Ammon's horn (tissue), 1 donor: Measurements from ENCODE around the gene JAKMIP3.
"Not testable (repeated sequence)": the region's sequence is repeated elsewhere in the genome, so short reads cannot be mapped to it uniquely, and the experiment has no call there.

Experiments used
- DNase-seq: peaks from one replicate; pipeline ENCODE4 v3.0.0-alpha.2; 2016; ENCODE audit warnings: low spot score

JAKMIP3 gene

DNA sequence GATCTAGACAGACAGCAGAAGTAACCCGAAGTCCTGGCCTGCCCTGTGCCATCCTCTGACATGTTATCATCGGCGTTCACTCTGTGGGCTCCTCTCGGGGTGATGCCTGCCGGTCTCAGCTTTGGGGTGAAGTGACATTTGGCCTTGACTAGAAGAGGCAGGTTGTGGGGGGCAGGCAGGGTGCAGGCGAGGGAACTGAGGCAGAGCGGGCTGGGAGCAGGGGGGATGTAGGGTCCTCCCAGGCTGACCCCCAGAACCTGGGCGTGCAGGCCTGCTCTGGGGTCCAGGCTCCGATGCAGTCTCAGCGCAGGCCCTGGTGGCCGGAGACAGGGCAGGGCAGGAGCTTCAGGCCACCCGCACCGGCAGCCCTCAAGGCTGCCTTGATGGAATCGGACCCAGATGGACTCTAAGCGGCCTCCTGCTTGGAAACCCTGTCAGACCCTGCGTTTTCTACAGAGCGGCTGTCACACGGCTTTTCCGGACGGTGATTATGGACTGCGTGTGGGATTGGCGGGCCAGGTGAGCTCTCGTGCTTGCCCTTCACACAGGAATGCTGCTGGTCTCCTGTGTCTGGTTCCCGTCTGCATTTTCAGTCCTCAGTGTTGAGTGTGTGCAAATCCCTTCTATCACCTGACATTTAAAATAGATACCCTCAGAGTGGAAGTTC is 842 bp upstream of the JAKMIP3 start:
- DNase-seq = no peak

DNA sequence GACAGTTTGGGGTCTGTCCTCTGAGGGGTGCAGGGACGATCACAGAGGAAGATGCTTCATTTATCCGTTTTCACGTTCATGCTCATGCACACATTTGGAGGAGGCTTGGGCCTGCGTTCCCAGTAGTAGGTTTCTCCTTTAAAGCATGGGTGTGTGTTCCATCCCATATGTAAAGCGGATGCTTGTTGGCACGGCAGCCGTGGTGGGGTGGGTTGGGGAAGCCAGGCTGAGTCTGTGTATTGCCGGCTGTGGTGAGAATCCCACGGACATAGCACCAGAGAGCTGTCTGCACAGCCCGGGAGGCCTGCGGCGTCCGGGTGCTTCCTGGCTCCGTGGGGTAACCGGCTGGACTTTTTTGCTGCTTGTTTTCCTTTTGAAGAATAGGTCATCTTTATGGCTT is 440 bp downstream of the JAKMIP3 start:
- DNase-seq = no peak

DNA sequence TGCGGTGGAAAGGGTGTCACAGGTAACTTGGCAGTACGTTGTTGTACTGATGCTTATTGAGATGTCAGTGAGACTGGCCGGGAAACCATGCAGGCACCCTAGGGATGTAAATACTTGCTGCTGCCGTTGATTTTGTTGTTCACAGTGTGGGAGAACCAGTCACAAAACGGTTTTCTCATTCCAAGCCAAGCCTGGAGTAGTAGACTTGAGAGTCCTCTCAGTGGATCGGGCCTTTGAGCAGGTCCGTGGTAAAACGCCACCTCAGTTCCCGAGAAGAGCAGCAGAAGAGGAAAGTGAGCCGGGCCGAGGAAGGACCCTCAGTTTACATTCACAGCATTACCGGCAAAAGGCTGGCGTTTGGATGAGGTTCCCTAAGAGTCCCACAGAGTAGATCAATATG is 1.1 kb downstream of the JAKMIP3 start:
- DNase-seq = no peak

DNA sequence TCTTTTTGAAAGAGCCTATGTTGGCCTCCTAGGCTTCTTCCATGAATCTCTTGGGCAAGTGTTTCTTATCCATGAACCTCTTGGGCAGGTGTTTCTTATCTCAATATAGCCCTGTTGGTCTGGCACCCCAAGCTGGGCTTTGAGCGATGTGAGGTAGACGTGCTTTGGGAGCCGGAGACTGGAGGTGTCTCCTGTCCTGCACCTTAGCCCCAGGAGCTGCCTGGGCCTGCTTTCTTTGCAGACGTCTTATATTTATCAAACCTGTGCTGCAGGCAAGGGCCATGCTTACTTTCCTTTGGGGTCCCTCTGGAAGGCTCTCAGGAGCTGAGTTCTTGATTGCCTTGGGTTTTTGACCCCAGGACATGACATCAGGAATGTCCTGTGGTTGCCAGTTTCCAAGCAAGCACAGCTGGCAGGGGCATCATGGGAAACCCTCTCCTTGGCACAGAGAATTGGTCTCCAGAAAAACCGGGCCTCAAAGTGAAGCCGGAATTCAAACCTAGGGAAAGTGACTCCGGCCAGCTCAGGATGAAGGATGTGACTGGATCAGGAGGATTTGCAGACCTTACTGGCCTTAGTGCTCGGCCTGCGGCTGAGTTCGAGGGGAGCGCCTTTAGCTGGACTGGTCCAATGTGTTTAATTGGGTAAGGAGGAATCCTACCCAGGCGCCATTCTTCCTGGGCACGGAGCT is 2.8 kb downstream of the JAKMIP3 start:
- no peak for DNase-seq

DNA sequence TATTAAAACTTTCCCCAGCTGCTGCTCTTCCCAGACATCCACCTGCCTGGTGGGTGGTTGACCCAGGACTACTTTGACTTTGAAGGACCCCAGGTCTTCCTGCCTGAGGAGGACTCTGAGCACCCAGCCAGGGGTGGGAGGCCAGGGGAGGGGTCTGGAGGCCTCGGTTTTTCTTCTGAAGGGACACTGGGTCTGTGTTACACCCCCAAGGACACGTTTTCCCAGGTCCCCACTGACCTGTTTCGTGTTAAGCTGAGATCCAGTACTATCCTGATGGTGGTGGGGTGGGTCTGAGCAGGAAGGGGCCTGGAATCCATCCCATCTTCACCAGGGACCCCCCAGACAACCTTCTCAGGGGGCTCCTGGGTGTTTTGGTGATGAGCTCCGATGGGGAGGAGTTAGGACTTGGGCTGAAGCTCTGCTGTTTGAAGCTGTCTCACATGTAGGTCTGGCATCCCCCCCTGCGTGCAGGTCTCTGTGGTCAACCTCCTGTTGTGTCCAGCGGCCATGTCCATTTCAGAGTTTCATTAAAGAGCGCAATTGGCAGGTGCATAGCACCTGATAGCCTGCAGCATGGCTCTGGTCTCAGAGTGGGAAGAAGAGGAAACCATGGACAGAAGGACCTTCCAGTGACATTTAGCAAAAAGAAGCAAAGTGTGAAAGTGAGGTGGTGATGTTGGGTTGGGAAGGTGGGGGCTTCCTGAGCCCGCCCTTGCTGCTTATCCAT is 3.5 kb downstream of the JAKMIP3 start:
- no peak for DNase-seq

DNA sequence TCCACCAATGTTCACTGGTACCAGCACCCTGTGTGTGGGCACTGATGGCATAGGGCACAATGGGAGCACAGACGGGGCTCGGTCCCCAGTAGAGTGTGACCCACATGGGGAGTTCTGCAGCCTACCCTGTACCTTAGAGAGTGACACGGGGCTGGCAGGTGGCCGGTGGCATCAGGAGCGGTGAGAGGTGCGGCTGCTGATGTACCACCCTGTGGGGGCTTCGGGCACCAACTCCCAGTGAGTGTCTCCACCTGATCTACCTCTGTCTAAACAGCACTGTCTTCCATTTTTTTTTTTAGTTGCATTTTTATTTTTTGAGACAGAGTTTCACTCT is 4.1 kb downstream of the JAKMIP3 start:
- DNase-seq = no peak

DNA sequence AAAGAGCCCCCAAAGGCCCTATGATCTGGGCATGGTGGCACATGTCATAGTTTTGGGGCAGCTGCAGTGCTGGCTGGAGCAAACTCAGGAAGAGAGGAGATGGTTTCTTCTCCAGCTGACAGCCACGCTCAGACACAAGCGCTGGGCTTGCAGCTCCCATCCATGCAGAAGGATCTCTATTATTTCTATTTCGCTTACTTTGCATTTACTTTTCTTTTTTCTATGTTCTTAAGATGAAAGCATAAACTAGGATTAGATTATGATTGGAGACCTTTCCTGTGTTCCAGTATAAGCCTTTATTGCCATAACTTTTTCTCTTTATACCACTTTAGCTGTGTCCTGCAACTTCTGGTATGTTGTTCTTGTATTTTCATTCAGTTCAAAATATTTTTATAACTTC is 5.0 kb downstream of the JAKMIP3 start:
- no peak for DNase-seq

DNA sequence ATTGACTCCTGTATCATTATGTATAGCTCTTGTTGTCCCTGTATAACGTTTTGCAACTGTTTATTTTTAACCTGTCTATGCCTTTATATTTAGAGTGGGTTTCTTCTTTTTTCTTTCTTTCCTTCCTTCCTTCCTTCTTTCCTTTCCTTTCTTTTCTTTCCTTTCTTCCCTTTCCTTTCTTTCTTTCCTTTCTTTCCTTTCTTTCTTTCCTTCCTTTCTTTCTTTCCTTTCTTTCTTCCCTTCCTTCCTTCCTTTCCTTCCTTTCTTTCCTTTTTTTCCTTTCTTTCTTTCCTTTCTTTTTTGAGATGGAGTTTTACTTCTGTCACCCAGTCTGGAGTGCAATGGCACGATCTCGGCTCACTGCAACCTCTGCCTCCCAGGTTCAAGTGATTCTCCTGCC is 5.9 kb downstream of the JAKMIP3 start:
- no peak for DNase-seq

DNA sequence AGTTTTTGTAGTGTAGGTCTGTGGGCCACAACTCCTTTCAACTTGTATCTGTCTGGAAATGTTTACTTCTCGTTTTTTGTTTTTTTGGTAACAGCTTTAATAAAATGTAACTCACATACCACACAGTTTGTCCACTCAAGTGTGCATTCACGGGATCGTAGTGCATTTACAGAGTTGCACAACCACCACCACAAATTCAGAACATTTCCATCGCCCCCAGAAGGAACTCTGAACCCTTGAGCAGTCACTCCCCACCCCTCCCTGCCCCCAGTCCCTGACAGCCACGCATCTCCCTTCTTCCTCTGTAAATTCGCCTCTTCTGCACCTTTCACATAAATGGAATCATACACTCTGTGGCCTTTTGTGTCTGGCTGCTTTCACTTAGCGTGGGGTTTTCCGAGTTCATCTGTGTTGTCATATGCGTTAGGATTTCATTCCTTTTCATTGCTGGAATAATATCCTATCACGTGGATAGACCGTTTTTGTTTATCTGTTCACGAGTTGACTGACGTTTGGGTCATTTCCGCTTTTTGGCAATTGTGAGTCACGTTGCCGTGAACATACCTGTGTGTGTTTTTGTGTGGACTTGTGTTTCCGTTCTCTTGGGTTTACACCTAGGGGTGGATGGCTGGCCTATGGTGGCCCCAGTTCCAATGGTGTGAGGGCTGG is 10.3 kb downstream of the JAKMIP3 start:
- no peak for DNase-seq

DNA sequence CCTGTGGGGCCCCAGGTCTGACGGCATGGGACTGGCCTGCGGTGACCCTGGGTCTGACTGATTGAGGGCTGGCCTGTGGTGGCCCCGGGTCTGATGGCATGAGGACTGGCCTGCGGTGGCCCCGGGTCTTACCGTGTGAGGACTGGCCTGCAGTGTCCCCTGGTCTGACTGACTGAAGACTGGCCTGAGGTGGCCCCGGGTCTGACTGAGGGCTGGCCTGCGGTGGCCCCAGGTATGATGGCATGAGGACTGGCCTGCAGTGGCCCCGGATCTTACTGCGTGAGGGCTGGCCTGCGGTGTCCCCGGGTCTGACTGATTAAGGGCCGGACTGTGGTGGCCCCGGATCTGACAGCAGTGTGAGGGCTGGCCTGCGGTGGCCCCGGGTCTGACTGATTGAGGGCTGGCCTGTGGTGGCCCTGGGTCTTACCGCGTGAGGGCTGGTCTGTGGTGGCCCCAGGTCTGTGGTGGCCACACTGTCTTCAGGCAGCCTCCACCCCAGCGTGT is 10.9 kb downstream of the JAKMIP3 start:
- DNase-seq = no peak

DNA sequence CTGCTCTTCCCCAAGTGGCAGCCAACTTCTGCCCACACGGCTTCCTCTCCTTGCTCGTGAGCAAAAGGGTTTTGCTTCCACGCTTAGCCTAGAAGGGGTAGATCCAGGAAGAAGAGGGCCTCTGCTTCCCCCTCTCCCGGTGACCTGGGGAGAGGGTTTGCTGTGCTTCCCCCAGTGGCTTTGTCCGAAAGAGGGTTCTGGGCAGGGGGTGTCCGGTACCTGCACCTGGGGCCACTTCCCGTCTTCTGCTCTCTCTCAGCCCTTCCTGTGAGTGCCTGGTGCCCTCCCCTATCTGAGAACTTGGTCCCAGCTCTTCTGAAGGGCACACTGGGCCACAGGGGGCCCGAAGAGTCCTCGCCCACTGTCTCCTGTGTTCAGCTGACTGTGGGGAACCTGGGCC is 11.3 kb downstream of the JAKMIP3 start:
- no peak for DNase-seq

DNA sequence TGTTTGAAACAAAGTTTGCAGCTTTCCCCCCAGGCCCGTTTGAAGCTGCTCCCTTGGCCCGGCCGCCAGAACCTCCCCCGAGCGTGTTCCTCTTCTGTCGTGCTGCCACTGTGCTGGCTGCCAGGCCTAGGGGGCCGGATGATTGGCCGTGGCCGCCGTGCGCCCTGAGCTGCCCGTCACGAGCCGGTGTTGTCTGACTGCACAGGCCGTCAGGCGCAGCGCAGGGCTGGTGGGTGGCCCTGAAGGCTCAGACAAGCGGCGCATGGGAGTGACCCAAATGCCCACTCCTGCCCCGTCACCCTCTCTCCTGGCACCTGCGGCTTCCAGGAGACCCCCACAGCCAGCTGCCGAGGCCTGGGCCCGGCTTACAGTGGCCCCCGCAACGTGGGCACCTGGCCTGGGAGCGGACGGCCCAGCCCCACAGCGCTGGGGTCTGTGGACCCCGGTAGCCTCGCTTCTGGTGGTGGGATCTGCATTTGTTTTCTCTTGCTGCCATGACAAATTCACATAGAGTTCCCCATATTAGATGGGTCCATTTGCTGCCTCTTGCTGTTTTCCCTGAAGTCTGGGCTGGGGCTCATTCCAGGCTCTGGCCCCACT is 13.1 kb downstream of the JAKMIP3 start:
- DNase-seq = peak; percentile 67

DNA sequence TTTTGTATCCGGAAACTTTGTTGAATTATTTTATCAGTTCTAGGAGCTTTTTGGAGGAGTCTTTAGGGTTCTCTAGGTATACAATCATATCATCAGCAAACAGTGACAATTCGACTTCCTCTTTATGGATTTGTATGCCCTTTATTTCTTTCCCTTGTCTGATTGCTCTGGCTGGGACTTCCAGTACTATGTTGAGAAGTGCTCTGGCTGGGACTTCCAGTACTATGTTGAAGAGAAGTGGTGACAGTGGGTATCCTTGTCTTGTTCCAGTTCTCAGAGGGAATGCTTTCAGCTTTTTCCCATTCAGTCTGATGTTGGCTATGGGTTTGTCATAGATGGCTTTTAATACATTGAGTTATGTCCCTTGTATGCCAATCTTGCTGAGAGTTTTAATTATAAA is 18.6 kb downstream of the JAKMIP3 start:
- DNase-seq = not testable (repeated sequence)

DNA sequence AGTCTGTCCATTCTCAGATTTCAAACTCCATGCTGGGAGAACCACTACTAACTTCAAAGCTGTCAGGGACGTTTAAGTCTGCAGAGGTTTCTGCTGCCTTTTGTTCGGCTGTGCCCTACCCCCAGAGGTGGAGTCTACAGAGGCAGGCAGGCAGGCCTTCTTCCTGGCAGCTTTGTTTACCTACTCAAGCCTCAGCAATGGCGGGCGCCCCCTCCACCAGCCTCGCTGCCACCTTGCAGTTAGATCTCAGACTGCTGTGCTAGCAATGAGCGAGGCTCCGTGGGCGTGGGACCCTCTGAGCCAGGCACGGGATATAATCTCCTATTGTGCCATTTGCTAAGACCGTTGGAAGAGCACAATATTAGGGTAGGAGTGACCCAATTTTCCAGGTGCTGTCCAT is 27.5 kb downstream of the JAKMIP3 start:
- not testable (repeated sequence) for DNase-seq

DNA sequence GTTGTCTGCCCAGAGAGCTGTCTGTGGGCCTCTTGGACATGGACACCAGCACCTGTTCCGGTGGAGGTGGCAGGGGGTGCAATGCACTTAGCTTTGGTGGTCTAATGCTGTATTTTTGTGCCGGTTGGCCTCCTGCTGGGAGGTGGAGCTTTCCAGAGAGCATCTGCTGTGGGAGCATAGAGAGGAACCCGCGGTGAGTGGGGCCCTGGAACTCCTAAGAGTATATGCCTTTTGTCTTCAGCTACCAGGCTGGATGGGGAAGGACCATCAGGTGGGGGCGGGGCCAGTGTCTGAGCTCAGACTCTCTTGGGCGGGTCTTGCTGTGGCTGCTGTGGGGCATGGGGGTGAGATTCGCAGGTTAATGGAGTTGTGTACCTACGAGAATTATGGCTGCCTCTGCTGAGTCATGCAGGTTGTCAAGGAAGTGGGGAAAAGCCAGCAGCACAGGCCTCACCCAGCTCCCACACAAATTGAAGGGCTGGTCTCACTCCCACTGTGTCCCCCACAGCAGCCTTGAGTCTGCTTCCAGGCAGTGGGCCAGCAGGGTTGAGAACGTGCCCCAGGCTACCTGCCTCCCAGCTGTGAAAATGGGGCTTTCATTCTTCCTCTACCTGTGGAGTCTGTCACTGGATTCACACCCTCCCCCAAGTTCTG is 29.0 kb downstream of the JAKMIP3 start:
- DNase-seq = no peak

DNA sequence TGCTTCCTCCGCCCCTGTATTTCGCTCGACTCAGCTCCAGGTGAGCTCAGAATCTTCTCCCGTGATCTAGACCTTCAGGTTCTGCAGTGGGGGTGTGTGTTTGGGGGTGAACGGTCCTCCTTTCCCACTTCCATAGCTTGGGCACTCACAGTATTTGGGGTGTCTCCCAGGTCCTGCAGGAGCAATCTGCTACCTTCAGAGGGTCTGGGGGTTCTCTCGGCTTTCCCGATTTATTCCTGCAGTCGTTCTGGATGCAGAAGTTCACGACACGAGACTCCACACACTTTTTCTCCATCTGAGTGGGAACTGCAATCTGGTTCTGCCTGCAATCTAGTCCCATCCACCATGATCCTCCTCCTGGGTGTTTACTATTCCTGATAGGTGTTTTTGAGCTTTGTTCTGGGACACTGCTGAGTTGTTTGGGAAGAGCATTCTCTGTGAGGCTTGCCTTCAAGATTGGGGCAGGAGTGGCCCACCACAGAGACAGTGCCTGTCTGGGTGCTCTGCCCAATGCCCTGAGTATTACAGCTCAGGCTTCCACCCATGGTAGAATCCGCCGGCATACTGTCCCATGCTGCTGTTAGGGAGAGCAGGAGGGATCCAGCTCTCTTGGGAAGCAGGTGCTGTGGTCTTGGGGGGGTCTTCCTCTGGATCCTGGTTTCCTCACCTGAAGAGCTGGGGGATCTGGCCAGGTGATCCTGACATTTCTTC is 29.8 kb downstream of the JAKMIP3 start:
- no peak for DNase-seq

DNA sequence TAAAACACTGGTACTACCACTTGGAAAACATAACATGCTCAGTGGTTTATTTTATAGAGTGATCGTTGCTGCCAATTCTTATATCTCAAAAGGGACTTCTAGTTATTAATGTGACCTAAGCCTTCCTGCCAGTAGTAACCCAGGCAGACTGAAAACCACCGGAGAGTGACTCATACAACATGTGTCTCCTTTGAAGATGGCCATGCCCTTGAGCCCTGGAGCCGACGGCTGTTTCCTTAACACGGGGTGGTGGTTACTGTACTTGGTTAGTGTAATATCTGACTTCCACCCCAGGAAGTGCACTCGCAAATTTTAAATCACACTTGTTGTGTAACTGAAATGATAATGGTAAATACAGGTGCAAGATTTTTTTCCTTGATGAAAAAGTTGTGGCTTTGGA is 30.5 kb downstream of the JAKMIP3 start:
- DNase-seq = no peak

DNA sequence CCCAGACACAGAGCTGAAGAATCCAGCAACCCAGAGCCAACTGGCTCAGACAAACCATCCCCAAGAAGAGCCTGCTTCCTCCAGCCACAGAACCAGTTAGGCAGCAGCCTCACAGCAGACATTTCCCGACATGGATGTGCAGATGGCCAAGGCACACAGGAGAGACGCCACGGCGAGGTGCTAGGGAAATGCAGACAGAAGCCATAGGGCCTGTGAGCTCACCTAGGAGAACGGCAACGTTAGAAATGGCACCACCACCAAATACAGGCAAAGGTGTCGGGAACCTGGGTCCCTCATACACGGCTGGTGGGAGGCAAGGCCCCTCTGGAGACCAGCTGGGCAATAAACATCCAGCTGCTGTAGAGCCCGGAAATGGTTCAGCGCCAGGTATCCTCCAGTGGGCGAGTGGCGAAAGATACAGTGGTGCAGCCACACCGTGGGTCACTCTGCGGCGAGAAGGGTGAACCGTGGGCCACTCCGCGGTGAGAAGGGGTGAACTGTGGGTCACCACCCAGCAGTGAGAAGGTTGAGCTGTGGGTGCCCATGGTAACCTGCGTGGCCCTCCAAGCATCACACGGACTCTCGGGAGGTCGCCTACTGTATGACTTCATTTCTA is 31.2 kb downstream of the JAKMIP3 start:
- no peak for DNase-seq

DNA sequence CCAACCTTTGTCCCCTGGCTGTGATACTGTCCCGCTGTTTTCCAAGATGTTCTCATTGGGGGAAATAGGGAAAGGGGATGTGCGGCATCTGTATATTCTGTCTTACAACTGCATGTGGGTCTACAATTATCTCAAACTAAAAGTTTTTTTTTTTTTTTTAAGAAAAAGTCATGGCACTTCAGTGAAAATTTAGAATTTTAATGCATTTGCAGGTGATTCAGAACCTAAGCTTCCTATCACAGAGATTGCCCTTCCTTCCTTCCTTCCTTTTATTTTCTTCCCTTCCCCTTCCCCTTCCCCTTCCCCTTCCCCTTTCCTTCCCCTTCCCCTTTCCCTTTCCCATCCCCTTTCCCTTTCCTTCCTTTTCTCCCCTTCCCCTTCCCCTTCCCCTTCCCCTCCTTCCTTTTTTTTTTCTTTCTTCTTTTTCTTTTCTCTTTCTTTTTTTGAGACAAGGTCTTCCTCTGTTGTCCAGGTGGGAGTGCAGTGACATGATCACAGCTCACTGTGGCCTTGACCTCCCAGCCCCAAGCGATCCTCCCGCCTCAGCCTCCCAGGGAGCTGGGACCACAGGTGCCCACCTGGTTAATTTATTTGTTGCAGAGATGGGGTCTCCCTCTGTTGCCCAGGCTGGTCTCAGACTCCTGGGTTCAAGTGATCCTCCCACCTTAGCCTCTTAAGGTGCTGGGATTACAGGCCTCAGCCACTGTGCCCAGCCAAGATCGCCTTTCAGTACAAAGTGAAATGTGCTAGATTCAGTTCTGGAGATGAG is 32.0 kb downstream of the JAKMIP3 start:
- no peak for DNase-seq
